Caco-2 (cell line): Measurements from ENCODE around the gene ALX4. TPM values are rescaled to one million over a fixed set of nuclear protein-coding genes. Genes with fewer than 3 reads are reported as not detected.
A peak's percentile ranks its signal among the peaks of the same experiment; 100 is the strongest.

ENCODE experiments used
- BruUV-seq: library from RNA; stranded (reverse); fragments of 400-500 nt; replicated peaks from 2 replicates; lab custom pipeline; 2021; lab: Mats Ljungman, UMichigan
- CTCF ChIA-PET: fragments of 300-600 bp; sonication (Branson Sonifier 250); formaldehyde crosslinking; loops from one replicate; lab custom pipeline; 2022; ENCODE audit warnings: antibody characterized with exemption; lab: Charles Lee
- POLR2A ChIA-PET: fragments of 300-600 bp; sonication (Branson Sonifier 250); formaldehyde crosslinking; loops from one replicate; lab custom pipeline; 2022; ENCODE audit warnings: antibody characterized with exemption; lab: Charles Lee
- DNase-seq, 2 experiments: peaks; one replicate each; pipeline versions ENCODE4 v3.0.0 to v3.0.0-alpha.2; 2020 to 2022
- H3K27me3 ChIP-seq: replicated peaks from 2 replicates; pipeline ENCODE4 v1.6.0; 2011; ENCODE audit warnings: low read length; ENCODE audit not compliant: control insufficient read depth, insufficient read depth
- H3K36me3 ChIP-seq: 2 replicates; pipeline ENCODE4 v1.5.1; 2011; ENCODE audit warnings: low read length; ENCODE audit not compliant: control insufficient read depth, insufficient read depth
- H3K4me1 ChIP-seq: fragments of 250-450 bp; sonication (Bioruptor Pico); 2 replicates; pipeline ENCODE4 v1.5.1; 2020; ENCODE audit warnings: mild to moderate bottlenecking
- H3K4me3 ChIP-seq: 2 replicates; pipeline ENCODE4 v1.5.1; 2011; ENCODE audit warnings: low read depth, mild to moderate bottlenecking, control low read depth, low read length
- H3K9me3 ChIP-seq: fragments of 250-450 bp; sonication (Bioruptor Pico); 2 replicates; pipeline ENCODE4 v1.5.1; 2020; ENCODE audit warnings: mild to moderate bottlenecking, moderate library complexity
- H3K27ac Mint-ChIP-seq: one replicate; pipeline ENCODE4 v1.8.0; 2022; ENCODE audit warnings: mixed read lengths; ENCODE audit not compliant: unreplicated experiment
- H3K27me3 Mint-ChIP-seq: one replicate; pipeline ENCODE4 v1.8.0; 2022; ENCODE audit warnings: mixed read lengths; ENCODE audit not compliant: insufficient read depth, unreplicated experiment
- H3K36me3 Mint-ChIP-seq: one replicate; pipeline ENCODE4 v1.8.0; 2022; ENCODE audit warnings: mild to moderate bottlenecking, mixed read lengths; ENCODE audit not compliant: insufficient read depth, unreplicated experiment
- H3K4me1 Mint-ChIP-seq: one replicate; pipeline ENCODE4 v1.8.0; 2022; ENCODE audit warnings: low read depth, mixed read lengths; ENCODE audit not compliant: unreplicated experiment
- H3K4me3 Mint-ChIP-seq: one replicate; pipeline ENCODE4 v1.8.0; 2022; ENCODE audit warnings: mild to moderate bottlenecking, moderate library complexity, mixed read lengths; ENCODE audit not compliant: unreplicated experiment
- H3K9me3 Mint-ChIP-seq: one replicate; pipeline ENCODE4 v1.8.0; 2022; ENCODE audit warnings: mixed read lengths; ENCODE audit not compliant: unreplicated experiment
- CTCF ChIP-seq, 2 experiments: fragments of 200-600 bp in 1 of 2; IDR thresholded peaks; 1 replicate in 1 of 2; 2 replicates in 1 of 2; pipeline versions ENCODE4 v1.5.1 to v1.8.0; 2011 to 2022; ENCODE audit warnings: antibody characterized with exemption in 1 of 2, control low read depth in 1 of 2, inconsistent platforms in 1 of 2, low read depth in 1 of 2, low read length in 1 of 2, mild to moderate bottlenecking in 1 of 2, moderate library complexity in 1 of 2; ENCODE audit not compliant: insufficient read depth in 1 of 2, severe bottlenecking in 1 of 2, unreplicated experiment in 1 of 2
- intact Hi-C: fragments of 100-400 bp; cut with micrococcal nuclease; formaldehyde crosslinking; loops from one replicate; pipeline ENCODE4 v1.10.0; 2022; ENCODE audit not compliant: unreplicated experiment
- total RNA-seq: library from RNA; stranded (reverse); gene quantifications from 2 replicates; pipeline ENCODE4 v1.2.3, GENCODE V29; 2022

The ALX4 gene
- total RNA-seq, 1 experiment from 2014 or later, result 0.05 TPM

GRCh38 chr11:44243595-44244343 lies 66.2 kb downstream of the ALX4 start:
- Mint-ChIP-seq H3K27ac (peak overlapping the region; percentile 91), H3K36me3 (peaks cover 30% of the 10 kb centered on the region), H3K9me3 (no peaks in the 10 kb centered on the region), H3K4me1 (peaks cover 26% of the 10 kb centered on the region), H3K27me3 (no peaks in the 10 kb centered on the region), H3K4me3 (peak overlapping the region; percentile 64)
- peaks cover 45% of the 10 kb centered on the region for H3K4me1 ChIP-seq
- no peaks in the 10 kb centered on the region for H3K27me3 ChIP-seq
- ChIA-PET POLR2A (interaction anchor here (0.7 to 1.0 kb wide), 2 partner anchors 18 to 110 kb away, joined by 3 to 4 read pairs; no protein-coding TSS in a partner anchor), CTCF (interaction anchor here (0.6 to 1.5 kb wide), 8 partner anchors 14 to 1722 kb away, joined by 3 to 10 read pairs (median 4); no protein-coding TSS in a partner anchor)
- H3K9me3 ChIP-seq, result no peaks in the 10 kb centered on the region
- intact Hi-C loops, result loop anchor here (1.0 to 10.0 kb wide), 6 partner anchors 12 to 479 kb away; no protein-coding TSS in a partner anchor
- peak; percentile 89 to 93 for DNase-seq
- no TSS peak for BruUV-seq
- no peak overlapping the region for H3K4me3 ChIP-seq
- TF ChIP-seq CTCF (IDR thresholded peaks at IDR 0.05; ENCODE audit: insufficient read depth in 1 of 2, low read depth in 1 of 2, low read length in 1 of 2, severe bottlenecking in 1 of 2, unreplicated experiment in 1 of 2), result no peak
- no peaks in the 10 kb centered on the region for H3K36me3 ChIP-seq

- no peak overlapping the region for H3K4me3 ChIP-seq
- CTCF ChIA-PET, result interaction anchor here (0.6 to 1.5 kb wide), 4 partner anchors 15 to 1722 kb away, joined by 3 to 10 read pairs (median 4); no protein-coding TSS in a partner anchor
- H3K27me3 ChIP-seq, result no peaks in the 10 kb centered on the region
- no peaks in the 10 kb centered on the region for H3K9me3 Mint-ChIP-seq
- H3K27me3 Mint-ChIP-seq, result no peaks in the 10 kb centered on the region
- no peak for TF ChIP-seq CTCF (IDR thresholded peaks at IDR 0.05; ENCODE audit: insufficient read depth in 1 of 2, low read depth in 1 of 2, low read length in 1 of 2, severe bottlenecking in 1 of 2, unreplicated experiment in 1 of 2)
- peaks cover 30% of the 10 kb centered on the region for H3K36me3 Mint-ChIP-seq
- H3K9me3 ChIP-seq, result no peaks in the 10 kb centered on the region
- DNase-seq, result no peak
- POLR2A ChIA-PET, result interaction anchor here (1.0 kb wide), 1 partner anchor 17 kb away, joined by 3 read pairs; no protein-coding TSS in a partner anchor
- peaks cover 26% of the 10 kb centered on the region for H3K4me1 Mint-ChIP-seq
- peak overlapping the region; percentile 64 for H3K4me3 Mint-ChIP-seq
- no peaks in the 10 kb centered on the region for H3K36me3 ChIP-seq
- H3K4me1 ChIP-seq, result peaks cover 45% of the 10 kb centered on the region
- intact Hi-C loops, result loop anchor here (1.0 to 10.0 kb wide), 6 partner anchors 12 to 478 kb away; no protein-coding TSS in a partner anchor
- no TSS peak for BruUV-seq
- peak overlapping the region; percentile 91 for H3K27ac Mint-ChIP-seq
Observed at GRCh38 chr11:44243086-44243485, 66.9 kb downstream of the ALX4 start.

- H3K9me3 ChIP-seq, result no peaks in the 10 kb centered on the region
- POLR2A ChIA-PET, result no interaction called here
- BruUV-seq, result no TSS peak
- Mint-ChIP-seq H3K4me3 (no peak overlapping the region), H3K27ac (peak overlapping the region; percentile 91), H3K4me1 (peaks cover 26% of the 10 kb centered on the region), H3K36me3 (peaks cover 36% of the 10 kb centered on the region), H3K27me3 (no peaks in the 10 kb centered on the region), H3K9me3 (no peaks in the 10 kb centered on the region)
- H3K36me3 ChIP-seq, result no peaks in the 10 kb centered on the region
- H3K4me3 ChIP-seq, result no peak overlapping the region
- no peaks in the 10 kb centered on the region for H3K27me3 ChIP-seq
- CTCF ChIA-PET, result no interaction called here
- DNase-seq, result no peak
- TF ChIP-seq CTCF (IDR thresholded peaks at IDR 0.05; ENCODE audit: insufficient read depth in 1 of 2, low read depth in 1 of 2, low read length in 1 of 2, severe bottlenecking in 1 of 2, unreplicated experiment in 1 of 2), result no peak
- peaks cover 45% of the 10 kb centered on the region for H3K4me1 ChIP-seq
- intact Hi-C loops, result loop anchor here (2.0 to 10.0 kb wide), 5 partner anchors 35 to 477 kb away; no protein-coding TSS in a partner anchor
Observed at GRCh38 chr11:44241851-44242250, 68.1 kb downstream of the ALX4 start.
